ENCODE results near the gene CILP2.
A peak's percentile ranks its signal among the peaks of the same experiment; 100 is the strongest.

Gene CILP2

GRCh38 chr19:19545707-19546106, 7.6 kb downstream of the CILP2 start:
- no peak for DNase-seq (ENCODE audit: low spot score)

- no peak for DNase-seq (ENCODE audit: low spot score)
These were observed 8.7 kb downstream of the CILP2 start for GRCh38 chr19:19546751-19547162.

GRCh38 chr19:19547674-19548336, 9.7 kb downstream of the CILP2 start:
- no peak for DNase-seq (ENCODE audit: low spot score)

GRCh38 chr19:19548915-19549759, 11.1 kb downstream of the CILP2 start:
- no peak for DNase-seq (ENCODE audit: low spot score)

GRCh38 chr19:19549804-19550464, 11.9 kb downstream of the CILP2 start:
- no peak for DNase-seq (ENCODE audit: low spot score)

- DNase-seq (ENCODE audit: low spot score): no peak
These were observed 12.4 kb downstream of the CILP2 start for GRCh38 chr19:19550485-19550929.

GRCh38 chr19:19550972-19551852, 13.1 kb downstream of the CILP2 start:
- no peak for DNase-seq (ENCODE audit: low spot score)

GRCh38 chr19:19551853-19552192, 13.8 kb downstream of the CILP2 start:
- no peak for DNase-seq (ENCODE audit: low spot score)

- DNase-seq (ENCODE audit: low spot score): peak; percentile 75
These were observed 14.7 kb downstream of the CILP2 start for GRCh38 chr19:19552798-19553197.

- no peak for DNase-seq (ENCODE audit: low spot score)
These were observed 15.6 kb downstream of the CILP2 start for GRCh38 chr19:19553670-19554069.

GRCh38 chr19:19554074-19555023, 16.3 kb downstream of the CILP2 start:
- DNase-seq (ENCODE audit: low spot score): peak; percentile 83

GRCh38 chr19:19558055-19558454, 20.0 kb downstream of the CILP2 start:
- DNase-seq (ENCODE audit: low spot score): no peak

GRCh38 chr19:19558636-19559035, 20.6 kb downstream of the CILP2 start:
- no peak for DNase-seq (ENCODE audit: low spot score)

GRCh38 chr19:19559931-19560330, 21.9 kb downstream of the CILP2 start:
- DNase-seq (ENCODE audit: low spot score): no peak

- no peak for DNase-seq (ENCODE audit: low spot score)
These were observed 24.0 kb downstream of the CILP2 start for GRCh38 chr19:19561946-19562664.

- no peak for DNase-seq (ENCODE audit: low spot score)
These were observed 24.7 kb downstream of the CILP2 start for GRCh38 chr19:19562665-19563347.

- DNase-seq (ENCODE audit: low spot score): no peak
These were observed 25.3 kb downstream of the CILP2 start for GRCh38 chr19:19563348-19563848.

GRCh38 chr19:19566306-19566705, 28.2 kb downstream of the CILP2 start:
- no peak for DNase-seq (ENCODE audit: low spot score)

GRCh38 chr19:19567391-19567790, 29.3 kb downstream of the CILP2 start:
- DNase-seq (ENCODE audit: low spot score): no peak

All from ecto neural progenitor cell (in vitro differentiated cells).